HG03575 (cell line): ENCODE results near the gene SPSB3.

Experiments
- ATAC-seq: cut with Tn5 transposase; IDR thresholded peaks from one replicate; pipeline ENCODE4 v1.9.1; 2021; ENCODE audit not compliant: unreplicated experiment, insufficient number of reproducible peaks, low FRiP score; ENCODE audit errors: extremely low read depth

Gene SPSB3

DNA sequence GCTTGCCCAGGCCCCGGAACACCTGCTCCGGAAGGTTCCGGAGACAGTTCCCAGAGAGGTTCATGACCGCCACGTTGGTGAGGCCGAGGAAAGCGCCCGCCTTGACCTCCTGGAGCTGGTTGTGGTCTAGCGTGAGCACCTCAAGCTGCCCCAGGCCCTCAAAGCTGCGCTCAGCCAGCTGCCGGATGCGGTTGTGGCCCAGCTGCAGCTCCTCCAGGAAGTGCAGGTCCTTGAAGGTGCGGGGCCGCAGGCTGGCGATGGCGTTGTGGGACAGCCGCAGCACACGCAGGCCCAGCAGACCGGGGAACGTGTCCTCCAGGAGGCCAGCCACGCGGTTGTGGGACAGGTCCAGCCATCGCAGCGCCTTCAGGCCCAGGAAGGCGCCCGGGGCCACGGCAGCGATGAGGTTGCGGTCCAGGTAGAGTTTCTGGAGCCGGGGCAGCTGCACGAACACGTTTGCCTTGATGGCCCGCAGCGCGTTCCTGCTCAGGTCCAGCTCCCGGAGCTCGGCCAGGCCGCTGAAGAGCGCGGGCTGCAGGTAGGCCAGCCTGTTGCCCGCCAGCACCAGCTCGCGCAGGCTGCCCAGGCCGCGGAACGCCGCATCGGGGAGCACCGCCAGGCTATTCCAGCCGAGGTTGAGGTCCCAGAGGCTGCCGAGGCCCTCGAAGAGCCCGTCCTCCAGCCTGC, 9.0 kb upstream of the SPSB3 start:
- ATAC-seq = no peak

DNA sequence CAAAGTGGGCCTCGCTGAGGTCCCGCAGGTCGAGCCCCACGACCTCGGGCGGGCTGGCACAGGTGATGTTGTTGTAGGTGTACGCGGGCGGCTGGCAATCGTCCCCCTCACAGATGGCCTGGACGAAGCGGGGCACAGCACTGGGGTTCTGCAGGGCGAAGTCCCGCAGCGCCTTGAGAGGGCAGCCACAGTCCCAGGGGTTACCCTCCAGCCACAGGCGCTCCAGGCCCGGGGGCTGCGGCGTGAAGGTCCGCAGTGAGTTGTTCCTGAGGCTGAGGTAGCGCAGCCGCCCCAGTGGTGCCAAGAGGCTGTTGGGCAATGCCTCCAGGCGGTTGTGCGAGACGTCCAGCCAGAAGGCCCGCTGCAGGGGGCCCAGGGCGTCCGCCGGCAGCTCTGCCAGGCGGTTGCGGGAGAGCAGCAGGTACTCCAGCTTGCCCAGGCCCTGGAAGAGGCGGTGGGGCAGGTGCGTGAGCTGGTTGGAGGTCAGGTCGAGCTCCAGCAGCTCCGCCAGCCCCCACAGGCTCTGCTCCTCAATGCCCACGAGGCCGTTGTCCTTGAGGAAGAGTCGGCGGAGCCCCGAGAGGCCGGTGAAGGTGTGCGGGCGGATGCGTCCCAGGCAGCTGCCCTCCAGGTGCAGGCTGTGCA, 8.4 kb upstream of the SPSB3 start:
- no peak for ATAC-seq

DNA sequence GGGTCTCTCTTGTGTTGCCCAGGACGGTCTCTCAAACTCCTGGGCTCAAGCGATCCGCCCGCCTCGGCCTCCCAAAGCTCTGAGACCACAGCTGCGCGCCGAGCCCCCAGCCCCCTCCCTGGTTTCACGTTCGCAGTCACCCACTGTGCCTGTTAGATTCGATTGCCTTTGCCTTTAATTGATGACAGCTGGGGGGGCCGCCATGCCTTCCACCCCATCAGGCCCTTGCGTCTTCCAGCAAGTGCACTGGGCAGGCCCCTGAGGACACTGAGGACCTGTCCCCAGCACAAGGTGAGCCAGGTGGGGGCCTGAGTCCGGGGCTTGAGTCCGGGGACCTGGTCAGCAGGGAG, 7.9 kb upstream of the SPSB3 start:
- ATAC-seq = no peak

DNA sequence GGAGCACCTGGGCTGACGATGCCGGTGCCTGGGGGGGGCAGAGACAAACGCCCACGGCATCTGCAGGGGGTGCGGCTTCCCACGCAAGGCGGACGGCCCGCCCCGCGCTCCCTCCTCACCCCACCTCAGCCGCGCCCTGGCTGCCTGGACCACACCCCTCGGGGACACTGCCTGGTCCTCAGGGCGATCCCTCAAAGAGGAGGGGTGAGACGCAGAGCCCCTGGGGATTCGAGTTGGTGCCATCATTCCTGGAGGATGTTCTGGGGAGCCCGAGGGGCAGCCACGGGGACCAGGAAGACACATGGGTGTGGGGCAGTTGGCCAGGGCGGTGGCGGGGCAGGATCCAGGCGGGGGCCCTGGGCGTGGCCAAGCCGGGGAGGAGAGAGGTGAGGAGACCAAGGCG, 7.3 kb upstream of the SPSB3 start:
- ATAC-seq = no peak

DNA sequence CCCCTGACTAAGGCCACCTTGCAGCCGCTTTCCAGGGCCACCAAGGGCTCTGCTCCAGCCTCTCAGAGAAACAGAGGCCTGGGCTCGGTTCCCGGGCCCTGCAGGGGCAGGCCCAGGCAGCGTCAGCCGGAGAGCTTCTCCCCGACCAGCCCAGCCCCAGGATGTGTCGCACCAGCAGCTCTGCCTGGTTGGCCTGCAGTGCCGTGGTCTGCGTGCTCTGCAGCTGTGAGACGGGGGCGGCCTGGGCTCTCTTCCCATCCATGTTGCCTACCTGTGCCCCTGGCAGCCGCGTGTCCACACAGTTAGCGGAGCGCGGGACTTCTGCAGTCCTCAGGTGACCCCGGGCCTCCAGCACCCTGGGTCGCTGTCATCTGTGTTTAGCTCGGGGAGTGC, 6.3 kb upstream of the SPSB3 start:
- no peak for ATAC-seq

DNA sequence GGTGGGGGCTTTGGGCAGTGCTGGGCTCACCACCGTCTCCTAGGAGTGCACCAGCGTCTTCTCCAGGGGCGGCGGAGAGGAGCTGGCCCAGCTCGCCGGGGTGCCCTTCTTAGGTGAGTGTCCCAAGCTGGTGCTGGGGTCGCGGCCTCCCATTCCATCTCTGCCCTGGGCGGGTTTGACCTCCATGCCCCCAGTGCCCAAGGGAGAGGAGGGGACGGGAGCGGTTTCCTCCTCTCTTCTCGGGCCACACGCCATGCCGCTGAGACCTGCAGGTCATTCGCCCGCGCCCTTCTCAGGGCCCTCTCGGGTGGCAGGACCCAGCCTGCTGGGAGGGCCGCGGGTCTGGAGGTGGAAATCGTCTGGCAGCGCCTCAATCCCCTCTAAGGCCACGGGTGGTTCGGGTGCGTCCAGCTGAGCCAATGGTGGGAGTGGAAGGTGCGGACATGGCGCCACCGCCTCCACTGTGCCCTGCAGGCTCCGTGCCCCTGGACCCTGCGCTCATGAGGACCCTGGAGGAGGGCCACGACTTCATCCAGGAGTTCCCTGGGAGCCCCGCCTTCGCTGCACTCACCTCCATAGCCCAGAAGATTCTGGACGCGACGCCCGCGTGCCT, 5.8 kb upstream of the SPSB3 start:
- no peak for ATAC-seq

DNA sequence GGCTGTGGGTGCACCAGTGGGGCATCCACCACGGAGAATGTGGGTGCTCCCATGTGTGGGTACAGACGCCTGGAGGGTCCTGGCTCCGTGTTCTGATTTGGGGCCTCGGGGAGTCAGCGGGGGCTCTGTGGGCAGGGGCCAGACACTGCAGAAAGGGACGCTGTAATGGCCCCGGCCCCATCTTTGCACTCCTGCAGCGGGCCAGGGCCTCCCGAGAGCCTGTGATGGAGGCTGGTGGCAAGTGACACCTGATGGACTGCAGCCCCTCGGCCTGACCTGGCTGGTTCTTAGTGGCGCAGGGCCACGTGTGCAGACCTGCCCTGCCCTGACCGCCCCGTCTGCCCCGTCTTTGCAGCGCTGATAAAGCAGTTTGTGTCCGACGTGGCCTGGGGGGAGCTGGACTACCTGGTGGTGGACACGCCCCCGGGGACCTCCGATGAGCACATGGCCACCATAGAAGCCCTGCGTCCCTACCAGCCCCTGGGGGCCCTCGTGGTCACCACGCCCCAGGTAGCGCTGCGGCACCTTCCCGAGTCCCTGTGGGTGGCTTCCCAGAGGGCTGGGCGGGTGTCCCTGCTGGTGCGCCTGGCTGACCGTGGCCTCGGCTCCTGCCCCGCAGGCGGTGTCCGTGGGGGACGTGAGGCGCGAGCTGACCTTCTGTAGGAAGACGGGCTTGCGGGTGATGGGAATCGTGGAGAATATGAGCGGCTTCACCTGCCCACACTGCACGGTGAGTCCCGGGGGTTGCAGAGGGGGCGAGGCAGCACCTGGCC, 5.1 kb upstream of the SPSB3 start:
- no peak for ATAC-seq

DNA sequence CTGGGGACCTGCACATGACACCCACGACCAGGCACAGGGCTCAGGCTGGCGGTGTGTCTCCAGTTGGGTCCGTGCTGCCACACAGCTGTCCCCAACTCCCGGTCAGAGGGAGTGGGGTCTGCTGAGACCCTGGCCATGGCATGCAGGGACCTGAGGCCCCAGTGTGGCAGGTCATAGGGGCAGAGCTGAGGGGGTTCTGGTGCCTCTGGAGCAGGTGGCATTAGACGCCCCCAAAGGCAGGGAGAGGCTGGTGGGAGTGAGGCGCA, 4.6 kb upstream of the SPSB3 start:
- ATAC-seq = no peak

DNA sequence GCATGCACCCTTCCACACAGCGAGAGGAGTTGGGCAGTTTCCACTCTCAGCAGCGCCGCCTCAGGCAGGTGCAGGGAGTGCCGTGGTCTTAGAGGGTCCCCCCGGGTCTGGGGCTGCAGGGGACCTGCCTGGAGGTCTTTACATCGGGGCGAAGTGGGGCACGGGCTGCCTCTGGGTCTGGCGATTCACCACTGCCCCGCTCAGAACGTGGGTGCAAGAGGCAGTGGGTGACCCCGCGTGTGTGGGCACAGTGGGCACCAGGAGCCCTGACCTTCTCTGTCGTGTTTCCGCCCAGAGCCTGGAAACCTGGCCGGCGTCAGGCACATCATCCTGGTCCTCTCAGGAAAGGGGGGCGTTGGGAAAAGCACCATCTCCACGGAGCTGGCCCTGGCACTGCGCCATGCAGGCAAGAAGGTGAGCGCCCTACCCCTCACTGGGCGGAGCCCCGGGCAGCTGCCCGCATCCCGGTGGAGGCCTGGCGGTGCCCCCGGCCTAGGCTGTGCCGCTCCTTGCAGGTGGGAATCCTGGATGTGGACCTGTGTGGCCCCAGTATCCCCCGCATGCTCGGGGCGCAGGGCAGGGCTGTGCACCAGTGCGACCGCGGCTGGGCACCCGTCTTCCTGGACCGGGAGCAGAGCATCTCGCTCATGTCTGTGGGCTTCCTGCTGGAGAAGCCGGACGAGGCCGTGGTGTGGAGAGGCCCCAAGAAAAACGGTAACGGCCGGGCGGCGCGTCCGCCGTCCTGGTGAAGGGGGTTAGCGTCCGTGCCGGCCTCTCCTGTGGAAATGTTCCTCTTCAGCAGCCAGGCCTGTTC, 4.1 kb upstream of the SPSB3 start:
- no peak for ATAC-seq

DNA sequence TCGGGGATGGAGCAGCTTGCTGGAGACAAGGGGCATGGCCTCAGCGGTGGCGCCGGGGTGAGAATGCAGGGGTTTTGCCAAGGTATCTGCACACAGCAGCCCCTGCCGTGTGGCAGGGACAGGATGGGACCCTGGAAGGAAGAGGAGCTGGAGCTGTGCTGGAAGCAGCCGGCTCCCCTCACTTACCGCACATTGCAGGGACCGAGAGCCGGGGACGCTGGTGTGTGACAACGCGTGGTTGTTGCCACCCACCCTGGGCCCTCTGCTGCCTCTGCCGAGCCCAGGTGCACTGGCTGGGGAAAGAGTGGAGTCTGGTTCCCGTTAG, 3.4 kb upstream of the SPSB3 start:
- ATAC-seq = no peak

DNA sequence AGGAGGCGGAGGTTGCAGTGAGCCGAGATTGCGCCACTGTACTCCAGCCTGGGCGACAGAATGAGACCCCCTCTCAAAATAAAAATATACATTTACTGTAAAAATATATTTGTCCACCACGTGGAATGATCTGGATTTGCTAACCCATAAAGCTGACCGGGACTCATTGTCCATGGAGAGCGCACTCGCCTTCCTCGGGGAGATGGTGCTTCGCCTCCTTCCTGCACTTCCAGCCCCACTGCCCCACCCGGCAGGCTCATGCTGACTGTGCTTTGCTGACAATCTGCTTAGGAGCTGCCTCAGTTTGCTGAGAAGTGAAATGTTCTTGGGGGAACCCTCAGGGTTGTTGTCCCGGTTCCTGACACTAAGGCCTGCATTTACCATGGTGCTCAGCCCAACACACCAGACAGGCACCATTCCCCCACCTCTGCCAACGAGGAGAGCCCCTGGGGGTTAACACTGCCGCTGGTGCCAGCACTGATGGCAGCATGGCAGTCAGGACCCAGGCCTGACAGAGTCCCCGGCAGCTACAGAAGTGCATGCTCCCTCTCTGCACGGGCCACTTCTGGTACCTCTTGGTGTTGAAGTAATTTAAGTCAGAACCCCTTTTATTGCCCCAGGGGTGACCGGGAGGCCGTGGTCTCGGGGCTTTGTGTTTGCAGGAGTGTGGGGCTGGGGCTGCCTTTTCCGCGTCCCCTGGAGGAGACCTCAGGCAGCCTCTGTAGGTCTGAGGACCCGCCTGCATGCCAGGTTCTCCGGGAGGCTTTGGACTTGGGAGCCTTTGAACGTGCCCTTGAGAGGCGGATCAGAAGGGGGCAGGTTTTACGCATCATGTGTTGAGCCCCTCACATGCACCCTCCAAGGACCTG, 2.8 kb upstream of the SPSB3 start:
- ATAC-seq = no peak

DNA sequence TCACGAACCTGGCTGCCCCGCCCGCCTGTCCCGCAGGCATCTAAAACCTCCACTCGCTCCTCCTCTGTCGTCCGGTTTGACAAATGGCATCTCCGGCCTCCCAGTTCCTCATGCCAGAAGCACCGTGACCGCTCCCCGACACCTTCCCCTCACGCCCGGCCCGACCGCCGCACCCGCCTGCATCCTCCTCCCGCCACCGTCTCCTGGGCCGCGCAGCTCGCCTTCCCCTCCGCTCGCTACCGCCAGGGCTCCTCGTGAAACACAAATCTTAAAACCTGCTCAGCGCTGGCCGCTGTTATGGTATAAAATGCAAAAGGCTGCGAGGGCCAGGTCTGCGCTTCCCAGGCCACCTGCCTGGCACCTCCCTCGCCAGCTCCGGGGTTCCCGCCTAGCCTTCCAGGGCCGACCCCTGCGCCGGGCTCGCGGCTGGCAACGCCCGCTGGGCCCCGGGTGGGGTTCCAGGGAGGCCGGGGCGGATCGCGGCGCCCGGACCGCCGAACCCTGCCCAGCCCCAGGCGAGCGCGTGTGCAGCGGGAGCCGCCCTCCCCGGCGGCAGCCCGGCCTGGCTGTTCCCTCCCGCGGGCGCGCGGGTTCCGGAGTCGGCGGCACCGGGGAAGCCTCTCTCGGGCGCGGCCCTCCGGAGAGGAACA, 488 bp downstream of the SPSB3 start:
- no peak for ATAC-seq

DNA sequence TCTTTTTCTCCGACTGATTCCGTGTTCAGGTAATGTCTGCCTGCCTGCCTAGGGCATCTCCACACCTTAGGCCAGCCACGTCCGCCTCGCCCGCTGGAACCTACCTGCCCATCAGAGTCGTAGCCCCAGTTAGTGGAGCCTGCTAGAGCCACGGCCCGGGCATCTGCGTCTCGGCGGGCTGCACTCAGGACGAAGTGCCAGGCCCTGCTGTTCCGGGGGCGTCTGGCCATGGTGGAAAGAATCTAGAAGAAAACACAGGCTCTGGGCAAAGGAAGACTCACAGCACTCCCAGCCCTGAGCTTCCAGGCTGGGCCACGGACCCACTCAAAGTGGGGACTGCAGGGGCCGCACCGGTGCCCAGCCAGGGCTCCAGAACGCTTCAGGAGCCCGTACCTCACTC, 1.1 kb downstream of the SPSB3 start:
- ATAC-seq = no peak

DNA sequence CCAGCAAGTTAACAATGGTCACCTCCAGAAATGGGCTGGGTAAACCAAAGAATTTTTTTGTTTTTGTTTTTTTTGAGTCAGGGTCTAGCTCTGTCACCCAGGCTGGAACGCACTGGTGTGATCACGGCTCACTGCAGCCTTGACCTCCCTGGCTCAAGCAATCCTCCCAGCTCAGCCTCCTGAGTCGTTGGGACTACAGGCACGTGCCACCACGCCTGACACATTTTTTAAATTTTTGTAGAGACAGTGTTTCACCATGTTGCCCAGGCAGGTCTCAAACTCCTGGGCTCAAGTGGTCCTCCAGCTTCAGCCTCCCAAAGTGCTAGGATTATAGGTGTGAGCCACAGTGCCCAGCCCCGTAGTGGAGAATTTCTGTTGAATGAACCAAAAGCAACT, 1.7 kb downstream of the SPSB3 start:
- ATAC-seq = no peak

DNA sequence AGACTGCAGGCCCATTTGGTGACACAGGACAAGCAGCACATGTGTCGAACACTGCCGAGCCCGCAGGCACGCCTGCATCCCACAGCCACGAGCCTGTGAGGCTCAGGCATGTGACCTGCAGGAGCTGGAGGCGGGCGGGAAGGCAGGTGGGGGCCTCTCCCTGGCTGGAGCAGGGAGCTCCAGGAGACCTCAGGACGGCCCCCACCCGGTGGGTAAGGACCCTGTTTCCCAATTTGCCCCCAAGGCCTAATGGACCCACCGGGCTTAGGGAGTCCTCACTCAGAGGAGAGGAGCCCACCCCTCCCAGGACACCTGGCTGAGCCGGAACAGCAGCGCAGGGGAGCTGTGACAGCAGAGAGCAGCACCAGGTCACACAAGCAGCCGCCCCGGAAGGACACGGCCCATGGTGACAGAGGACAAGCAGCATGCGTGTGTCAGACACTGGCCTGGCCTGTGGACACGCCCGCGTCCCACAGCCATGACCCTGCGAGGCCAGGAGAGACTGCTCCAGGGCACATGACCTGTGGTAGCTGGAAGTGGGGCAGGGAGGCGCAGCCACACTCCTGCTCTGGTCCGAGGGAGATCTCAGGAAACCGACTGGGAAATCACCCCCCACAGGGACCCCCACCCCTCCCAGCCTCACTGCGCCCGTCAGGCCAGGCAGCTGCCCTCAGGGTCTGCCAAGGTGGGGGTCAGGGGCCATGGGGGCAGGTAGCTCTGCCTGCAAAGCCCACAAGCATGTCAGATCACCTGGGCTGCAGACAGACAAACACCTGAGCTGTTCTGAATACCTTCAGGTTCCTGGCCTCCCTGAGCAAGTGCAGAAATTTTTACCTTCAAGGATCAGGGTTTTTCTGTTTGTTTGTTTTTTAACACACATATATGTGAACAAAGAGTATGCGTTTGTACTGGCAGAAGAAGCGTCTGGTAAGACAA, 2.4 kb downstream of the SPSB3 start:
- ATAC-seq = no peak

DNA sequence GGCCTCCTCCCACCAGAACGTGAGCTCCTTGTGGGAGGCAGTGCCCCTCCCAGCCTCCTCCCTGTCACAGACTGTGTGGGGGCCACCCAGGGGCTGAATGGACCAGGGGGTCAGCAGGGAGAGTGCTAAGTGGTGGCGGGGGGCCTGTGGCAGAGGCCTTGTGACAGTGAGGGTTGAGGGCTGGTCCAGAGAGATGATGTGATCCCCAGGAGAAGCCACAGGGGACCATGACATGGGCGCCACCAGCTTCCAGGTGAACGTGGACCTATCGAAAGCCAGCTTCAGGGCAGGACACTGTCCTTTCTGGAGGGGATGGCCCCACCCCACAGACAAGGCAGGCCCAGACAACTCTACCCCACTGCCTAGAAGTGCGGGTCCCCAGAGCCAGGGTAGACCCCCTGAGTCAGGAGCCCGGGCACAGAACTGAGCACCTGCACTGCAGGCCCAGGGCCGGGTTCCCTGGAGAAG, 3.1 kb downstream of the SPSB3 start:
- no peak for ATAC-seq
